HCT116 (cell line): ENCODE measurements around the gene RHOT1. TPM values are rescaled to one million over a fixed set of nuclear protein-coding genes. Genes with fewer than 3 reads are reported as not detected.

ENCODE experiments used
- ATAC-seq: fragments of 200-7000 bp; cut with Tn5 transposase; 2 replicates; pipeline ENCODE4 v1.9.1; 2020; ENCODE audit warnings: mild to moderate bottlenecking, moderate library complexity
- BruUV-seq: library from RNA; stranded (reverse); fragments of 400-500 nt; replicated peaks from 2 replicates; lab custom pipeline; 2021; lab: Mats Ljungman, UMichigan
- CTCF ChIA-PET: fragments of 300-600 bp; sonication (Branson Sonifier 250); formaldehyde crosslinking; loops from one replicate; lab custom pipeline; 2021; ENCODE audit warnings: antibody characterized with exemption; lab: Charles Lee
- POLR2A ChIA-PET: fragments of 300-600, 350-600 bp; sonication (Branson Sonifier 250); formaldehyde crosslinking; loops from one replicate; lab custom pipeline; 2021; ENCODE audit warnings: antibody characterized with exemption; lab: Charles Lee
- RAD21 ChIA-PET, 2 experiments: fragments of 300-600 bp; sonication (Branson Sonifier 250); formaldehyde crosslinking; loops; one replicate each; lab custom pipeline; 2023; ENCODE audit warnings: low total read pairs in 2 of 2; ENCODE audit not compliant: uncharacterized antibody in 2 of 2, unreplicated experiment in 2 of 2, low non-redundant PET in 1 of 2; lab: Charles Lee
- DNase-seq: peaks from one replicate; pipeline ENCODE4 v3.0.0-alpha.2; 2010; ENCODE audit warnings: low read depth, low spot score
- H2AFZ ChIP-seq: fragments of 200-600 bp; shearing (Covaris generic), sonication (generic); 2 replicates; pipeline ENCODE4 v1.6.1; 2017; ENCODE audit warnings: low read depth, mixed run types, mixed read lengths, antibody characterized with exemption, low read length; ENCODE audit not compliant: poor library complexity, severe bottlenecking
- H3K27ac ChIP-seq: 2 replicates; pipeline ENCODE4 v1.5.1; 2012; ENCODE audit warnings: low read depth, low read length
- H3K27me3 ChIP-seq: fragments of 200-600 bp; sonication (generic); 2 replicates; pipeline ENCODE4 v1.6.1; 2016; ENCODE audit warnings: mixed run types, low read length, mixed read lengths; ENCODE audit not compliant: insufficient read depth
- H3K36me3 ChIP-seq, 2 experiments: fragments of 200-500 bp in 1 of 2; fragments of 200-600 bp in 1 of 2; sonication (Bioruptor generic) in 1 of 2; sonication (generic) in 1 of 2; 2 replicates each; pipeline versions ENCODE4 v1.5.1 to v1.6.1; 2014 to 2016; ENCODE audit warnings: low read length in 2 of 2, inconsistent platforms in 1 of 2, mixed read lengths in 1 of 2, mixed run types in 1 of 2; ENCODE audit not compliant: insufficient read depth in 2 of 2, control insufficient read depth in 1 of 2
- H3K4me1 ChIP-seq, 2 experiments: fragments of 200-600 bp in 1 of 2; sonication (generic) in 1 of 2; 2 replicates each; pipeline versions ENCODE4 v1.5.1 to v1.6.1; 2012 to 2017; ENCODE audit warnings: low read length in 2 of 2, inconsistent platforms in 1 of 2, mild to moderate bottlenecking in 1 of 2, mixed read lengths in 1 of 2, mixed run types in 1 of 2, moderate library complexity in 1 of 2; ENCODE audit not compliant: insufficient read depth in 2 of 2, control insufficient read depth in 1 of 2
- H3K4me2 ChIP-seq: fragments of 200-600 bp; sonication (generic); 2 replicates; pipeline ENCODE4 v1.6.1; 2017; ENCODE audit warnings: mixed run types, low read length, mixed read lengths
- H3K4me3 ChIP-seq, 2 experiments: fragments of 200-600 bp in 1 of 2; sonication (generic) in 1 of 2; replicated peaks in 1 of 2; 2 replicates each; pipeline ENCODE4 v1.5.1; 2011 to 2016; ENCODE audit warnings: low read length in 2 of 2, control low read depth in 1 of 2, low read depth in 1 of 2, mild to moderate bottlenecking in 1 of 2, mixed read lengths in 1 of 2, mixed run types in 1 of 2
- H3K79me2 ChIP-seq: fragments of 200-600 bp; sonication (generic); 2 replicates; pipeline ENCODE4 v1.6.1; 2017; ENCODE audit warnings: mild to moderate bottlenecking, mixed run types, low read length, moderate library complexity, mixed read lengths; ENCODE audit not compliant: insufficient read depth
- H3K9ac ChIP-seq: fragments of 200-600 bp; sonication (generic); 2 replicates; pipeline ENCODE4 v1.6.1; 2016; ENCODE audit warnings: low read length, mixed read lengths
- H3K9me2 ChIP-seq: fragments of 200-600 bp; sonication (generic), shearing (Covaris generic); 2 replicates; pipeline ENCODE4 v1.6.1; 2017; ENCODE audit warnings: mixed run types, mild to moderate bottlenecking, moderate library complexity; ENCODE audit not compliant: insufficient read depth
- H3K9me3 ChIP-seq, 2 experiments: fragments of 200-500 bp in 1 of 2; fragments of 200-600 bp in 1 of 2; sonication (Bioruptor generic) in 1 of 2; sonication (generic) in 1 of 2; 2 replicates each; pipeline ENCODE4 v1.6.1; 2014 to 2017; ENCODE audit warnings: low read length in 2 of 2, mixed read lengths in 2 of 2, inconsistent platforms in 1 of 2, low read depth in 1 of 2, mild to moderate bottlenecking in 1 of 2, mixed run types in 1 of 2, moderate library complexity in 1 of 2; ENCODE audit not compliant: control insufficient read depth in 1 of 2, insufficient read depth in 1 of 2
- H4K20me1 ChIP-seq: fragments of 200-600 bp; sonication (generic), shearing (Covaris generic); 2 replicates; pipeline ENCODE4 v1.6.1; 2017; ENCODE audit warnings: mixed run types, mild to moderate bottlenecking, moderate library complexity; ENCODE audit not compliant: insufficient read depth
- CBX3 ChIP-seq: IDR thresholded peaks from 2 replicates; pipeline ENCODE4 v1.6.1; 2012; ENCODE audit warnings: low read depth
- CEBPB ChIP-seq: IDR thresholded peaks from 2 replicates; pipeline ENCODE4 v1.6.1; 2012; ENCODE audit warnings: low read depth
- ELF1 ChIP-seq: IDR thresholded peaks from 2 replicates; pipeline ENCODE4 v1.6.1; 2012; ENCODE audit warnings: low read depth, borderline replicate concordance
- EZH2 ChIP-seq: fragments of 200-600 bp; sonication (generic); IDR thresholded peaks from 2 replicates; pipeline ENCODE4 v1.6.1; 2017; ENCODE audit warnings: antibody characterized with exemption, mixed run types
- EZH2phosphoT487 ChIP-seq: fragments of 200-600 bp; IDR thresholded peaks from 2 replicates; pipeline ENCODE4 v1.6.1; 2018; ENCODE audit warnings: antibody characterized with exemption, borderline replicate concordance
- FOSL1 ChIP-seq: IDR thresholded peaks from 2 replicates; pipeline ENCODE4 v1.6.1; 2012; ENCODE audit warnings: low read depth
- POLR2A ChIP-seq: IDR thresholded peaks from 2 replicates; pipeline ENCODE4 v1.7.0; 2011; ENCODE audit warnings: borderline replicate concordance; ENCODE audit not compliant: insufficient read depth, insufficient read length; ENCODE audit errors: extremely low read depth
- POLR2AphosphoS5 ChIP-seq: IDR thresholded peaks from 2 replicates; pipeline ENCODE4 v1.6.1; 2011; ENCODE audit warnings: mild to moderate bottlenecking, low read depth, low read length, moderate library complexity
- RAD21 ChIP-seq: IDR thresholded peaks from 2 replicates; pipeline ENCODE4 v1.6.1; 2012; ENCODE audit warnings: low read depth, mild to moderate bottlenecking
- REST ChIP-seq: IDR thresholded peaks from 2 replicates; pipeline ENCODE4 v1.6.1; 2012; ENCODE audit warnings: low read depth
- SIN3A ChIP-seq: IDR thresholded peaks from 2 replicates; pipeline ENCODE4 v1.6.1; 2012; ENCODE audit warnings: low read depth
- SP1 ChIP-seq: IDR thresholded peaks from 2 replicates; pipeline ENCODE4 v1.6.1; 2012; ENCODE audit warnings: low read depth
- SRF ChIP-seq: IDR thresholded peaks from 2 replicates; pipeline ENCODE4 v1.6.1; 2012; ENCODE audit warnings: low read depth
- ZNF274 ChIP-seq: fragments of 200-500 bp; sonication (Bioruptor generic); IDR thresholded peaks from 2 replicates; pipeline ENCODE4 v1.6.1; 2014; ENCODE audit warnings: mild to moderate bottlenecking, low read depth, low read length, inconsistent platforms
- intact Hi-C: fragments of 100-400 bp; cut with micrococcal nuclease; formaldehyde crosslinking; loops from 2 replicates; pipeline ENCODE4 v1.10.0; 2022
- total RNA-seq: library from RNA; stranded (reverse); gene quantifications from one replicate; pipeline ENCODE4 v1.2.1, GENCODE V29; 2021; ENCODE audit not compliant: unreplicated experiment

The RHOT1 gene
- total RNA-seq, 1 experiment from 2014 or later, result 33.3 TPM

- intact Hi-C loops, result no loop called here
- RAD21 ChIA-PET, result no interaction called here
- ATAC-seq (no peak), DNase-seq (no peak)
- H2AFZ ChIP-seq, result no peak overlapping the region
- CTCF ChIA-PET, result no interaction called here
- no peak overlapping the region for H3K9ac ChIP-seq
- no peaks in the 10 kb centered on the region for H3K36me3 ChIP-seq
- no peak overlapping the region for H3K4me2 ChIP-seq
- no peak overlapping the region for H3K4me3 ChIP-seq
- no peaks in the 10 kb centered on the region for H3K27me3 ChIP-seq
- H3K9me3 ChIP-seq, result no peaks in the 10 kb centered on the region
- no peaks in the 10 kb centered on the region for H3K79me2 ChIP-seq
- TF ChIP-seq REST (no peak), POLR2A (no peak), EZH2phosphoT487 (no peak), EZH2 (no peak), FOSL1 (no peak), ZNF274 (no peak), RAD21 (no peak), CEBPB (no peak), SIN3A (no peak), CBX3 (no peak), SP1 (no peak), SRF (no peak), POLR2AphosphoS5 (no peak), ELF1 (no peak)
- POLR2A ChIA-PET, result no interaction called here
- no peaks in the 10 kb centered on the region for H3K9me2 ChIP-seq
- H3K27ac ChIP-seq, result no peak overlapping the region
- no peaks in the 10 kb centered on the region for H4K20me1 ChIP-seq
- no TSS peak for BruUV-seq
- no peaks in the 10 kb centered on the region for H3K4me1 ChIP-seq
These were observed 73.4 kb downstream of the RHOT1 start for GRCh38 chr17:32215696-32216095.
